ENCODE data around the gene CGB7. TPM values are rescaled to one million over a fixed set of nuclear protein-coding genes. Genes with fewer than 3 reads are reported as not detected.

Gene CGB7
- total RNA-seq, 1 experiment from 2014 or later = 1.2 TPM

- TF ChIP-seq CTCF (conservative IDR thresholded peaks at IDR 0.05) = no peak
- Histone ChIP-seq H3K56ac (ENCODE audit: insufficient read length, low read depth, low read length) (no peak within 1 kb of the TSS), H2BK20ac (ENCODE audit: low read depth, low read length, poor library complexity, severe bottlenecking) (no peak within 1 kb of the TSS), H3T11ph (ENCODE audit: low read length) (no peak within 1 kb of the TSS), H3K4me2 (ENCODE audit: insufficient read depth, insufficient read length, low read length) (peak within 1 kb of the TSS; percentile 90), H2AK5ac (ENCODE audit: insufficient read length, low read length) (no peak within 1 kb of the TSS), H3K4ac (ENCODE audit: low read depth, low read length) (no peak within 1 kb of the TSS; the same call in 1 of the 2 replicates), H3K79me1 (ENCODE audit: insufficient read depth, low read depth, low read length, poor library complexity, severe bottlenecking) (peaks cover 6% of the 10 kb centered on the region), H2BK12ac (ENCODE audit: insufficient read length, low read depth, low read length) (no peak within 1 kb of the TSS), H3K79me2 (ENCODE audit: insufficient read depth, low read length) (peaks cover 30% of the 10 kb centered on the region), H3K27me3 (ENCODE audit: insufficient read depth, low read length) (no peaks in the 10 kb centered on the region), H3K23me2 (ENCODE audit: insufficient read length, low read depth, low read length, poor library complexity, severe bottlenecking) (peaks cover 7% of the 10 kb centered on the region), H2AFZ (ENCODE audit: low read length) (no peak within 1 kb of the TSS), H3K27ac (ENCODE audit: insufficient read length, low read depth, low read length) (no peak within 1 kb of the TSS), H3K18ac (ENCODE audit: insufficient read length, low read depth, low read length) (peak within 1 kb of the TSS; percentile 95), H3K23ac (ENCODE audit: insufficient read length, low read depth, low read length) (no peak within 1 kb of the TSS), H4K5ac (ENCODE audit: insufficient read length, low read depth, low read length) (no peak within 1 kb of the TSS), H3K14ac (ENCODE audit: insufficient read depth, low read length) (peak within 1 kb of the TSS; percentile 97), H2BK5ac (ENCODE audit: insufficient read length, low read length) (no peak within 1 kb of the TSS), H3K4me1 (ENCODE audit: insufficient read depth, low read length) (peaks cover 2% of the 10 kb centered on the region; the same call in 1 of the 2 replicates), H4K91ac (ENCODE audit: insufficient read length, low read depth, low read length) (no peak within 1 kb of the TSS), H3K9ac (ENCODE audit: extremely low read depth, insufficient read length, low read length) (peak within 1 kb of the TSS; percentile 89), H4K20me1 (ENCODE audit: control insufficient read depth, insufficient read depth, insufficient read length) (no peaks in the 10 kb centered on the region), H2BK120ac (ENCODE audit: low read depth, low read length, poor library complexity, severe bottlenecking) (no peak within 1 kb of the TSS), H4K8ac (replicated peaks; ENCODE audit: insufficient read length, low read depth, low read length) (no peak within 1 kb of the TSS), H3K9me3 (ENCODE audit: control insufficient read depth, low read depth, low read length) (no peaks in the 10 kb centered on the region), H2BK15ac (ENCODE audit: low read depth, low read length) (no peak within 1 kb of the TSS)
- Mint-ChIP-seq H3K36me3 (ENCODE audit: insufficient read depth in 1 of 3, low read depth in 3 of 3) (peaks cover 29 to 39% (median 35%) of the 10 kb centered on the region in 3 experiments), H3K9me3 (peaks cover 3% of the 10 kb centered on the region in 2 experiments; a peak in 3 of 5 replicates), H3K4me3 (peak within 1 kb of the TSS; percentile 95 to 98), H3K4me1 (peaks cover 12 to 20% of the 10 kb centered on the region in 2 experiments), H3K27me3 (ENCODE audit: low read depth) (peaks cover 19% of the 10 kb centered on the region), H3K27ac (peak within 1 kb of the TSS; percentile 90 to 99 (median 98))
- DNase-seq = peak; percentile 99
- no CpG with 5 or more reads among the region's 89 CpGs for WGBS (ENCODE audit: extremely low coverage, insufficient read length, low lambda C conversion rate)
These were observed 27.7 kb upstream of the CGB7 start, which contains the start of gene SNRNP70 for GRCh38 chr19:49085020-49085867. TSS of gene SNRNP70 (plus strand) at chr19:49085451. CDS start at chr19:49086415, 964 bp downstream.

Measured in H9 (cell line).